Measurements from ENCODE around the gene ALPL. TPM values are rescaled to one million over a fixed set of nuclear protein-coding genes. Genes with fewer than 3 reads are reported as not detected.

The ALPL gene
- total and polyA plus RNA-seq, 10 donors: 19.5 to 222 (median 58.1) TPM

DNA sequence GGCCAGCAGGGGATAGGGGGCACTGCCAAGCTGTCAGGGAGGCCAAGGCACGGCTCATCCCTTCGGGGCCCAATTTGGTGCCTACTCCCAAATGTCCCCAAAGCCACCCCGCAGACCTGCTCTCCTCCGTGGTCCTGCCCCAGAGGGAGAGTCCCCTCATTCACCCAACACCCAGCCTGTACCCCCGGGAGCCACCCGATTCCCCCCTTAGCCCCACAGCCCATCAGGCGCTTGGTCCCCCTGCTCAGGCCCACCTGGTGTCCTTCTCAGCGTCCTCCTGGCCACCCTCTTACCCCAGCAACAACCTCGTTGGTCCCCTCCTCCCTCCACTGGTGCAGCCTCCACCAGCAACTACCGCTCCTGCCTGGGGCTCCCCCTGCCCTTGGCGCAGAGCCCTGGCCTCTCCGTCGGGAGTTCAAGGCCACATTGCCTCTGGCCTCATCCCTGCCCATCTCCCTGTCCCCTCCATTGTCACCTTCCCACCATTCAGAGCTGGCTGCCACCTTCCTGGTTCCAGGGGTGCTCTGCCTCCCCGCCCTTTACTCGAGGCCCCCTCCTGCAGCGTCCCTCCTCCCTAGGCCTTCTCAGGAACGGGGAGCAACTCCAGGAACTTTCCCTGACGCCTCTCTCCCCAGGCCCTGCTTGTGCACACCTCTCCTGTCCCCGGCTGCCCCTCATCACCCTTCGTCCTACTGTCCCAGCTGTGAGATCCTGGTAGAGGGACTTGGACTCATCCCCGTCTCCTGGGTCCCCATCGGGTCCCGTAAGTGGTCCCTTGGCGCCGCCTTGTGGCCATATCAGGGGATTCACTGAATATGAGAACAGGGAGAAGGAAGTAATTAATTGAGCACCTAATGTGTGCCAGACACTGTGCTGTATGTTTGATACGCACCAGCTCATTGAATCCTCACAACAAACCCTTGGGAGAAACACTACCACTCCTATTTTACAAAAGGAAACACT lies 86.0 kb downstream of the ALPL start:
- H3K4me3 ChIP-seq: no peak overlapping the region
- peak; percentile 93 for DNase-seq
- 58 to 64% (median 60%) methylated on average over 26 of the region's 26 CpGs for WGBS, 5 donors
- peaks cover 0 to 26% (median 6%) of the 10 kb centered on the region in 6 donors for H3K4me1 ChIP-seq
- H3K27ac ChIP-seq: no peak overlapping the region
- H3K36me3 ChIP-seq: no peaks in the 10 kb centered on the region
- TF ChIP-seq CTCF (IDR thresholded peaks at IDR 0.05 in 8 of 11, conservative IDR thresholded peaks at IDR 0.05 in 3 of 11) (peak in 10 of 11 experiments; percentile 37 to 80 (median 64)), POLR2A (IDR thresholded peaks at IDR 0.05) (no peak), POLR2AphosphoS5 (IDR thresholded peaks at IDR 0.05) (peak in 1 of 3 donors; percentile 30)
- no peaks in the 10 kb centered on the region for H3K9me3 ChIP-seq
- H3K27me3 ChIP-seq (replicated peaks in 1 of 7): peaks cover 0 to 90% (median 8%) of the 10 kb centered on the region in 7 donors
- intact Hi-C loops (cut with DNase I; ENCODE audit: low total_unique reads): no loop called here

DNA sequence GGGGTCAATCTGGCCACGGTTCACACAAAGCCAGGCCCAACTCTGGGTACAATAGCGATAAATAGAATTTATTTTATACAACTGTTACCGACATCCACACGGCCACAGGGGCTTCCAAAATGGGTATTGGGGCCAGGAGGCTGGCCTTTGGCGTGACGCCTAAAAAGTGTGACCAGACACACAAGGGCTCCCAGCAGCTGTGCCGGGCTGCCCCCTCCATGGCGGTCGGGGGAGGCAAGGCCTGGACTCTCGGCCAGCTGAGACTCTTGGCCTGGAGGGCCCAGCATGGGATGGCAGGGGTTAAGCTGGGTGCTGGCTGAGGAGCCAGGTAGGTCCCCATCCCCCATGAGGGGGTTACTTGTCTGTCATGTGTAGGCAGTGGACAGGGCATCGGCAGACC lies 87.0 kb downstream of the ALPL start:
- WGBS, 5 donors: 80 to 84% (median 81%) methylated on average over 9 to 11 of the region's 11 CpGs
- Histone ChIP-seq H3K9me3 (no peaks in the 10 kb centered on the region), H3K4me1 (peaks cover 0 to 16% (median 3%) of the 10 kb centered on the region in 6 donors), H3K36me3 (no peaks in the 10 kb centered on the region), H3K4me3 (no peak overlapping the region), H3K27me3 (replicated peaks in 1 of 7) (peaks cover 0 to 87% (median 8%) of the 10 kb centered on the region in 7 donors), H3K27ac (no peak overlapping the region)
- TF ChIP-seq CTCF (IDR thresholded peaks at IDR 0.05 in 8 of 11, conservative IDR thresholded peaks at IDR 0.05 in 3 of 11) (no peak), POLR2AphosphoS5 (IDR thresholded peaks at IDR 0.05) (peak in 1 of 3 donors; percentile 14), POLR2A (IDR thresholded peaks at IDR 0.05) (no peak)
- no peak for DNase-seq
- intact Hi-C loops (cut with DNase I; ENCODE audit: low total_unique reads): no loop called here

DNA sequence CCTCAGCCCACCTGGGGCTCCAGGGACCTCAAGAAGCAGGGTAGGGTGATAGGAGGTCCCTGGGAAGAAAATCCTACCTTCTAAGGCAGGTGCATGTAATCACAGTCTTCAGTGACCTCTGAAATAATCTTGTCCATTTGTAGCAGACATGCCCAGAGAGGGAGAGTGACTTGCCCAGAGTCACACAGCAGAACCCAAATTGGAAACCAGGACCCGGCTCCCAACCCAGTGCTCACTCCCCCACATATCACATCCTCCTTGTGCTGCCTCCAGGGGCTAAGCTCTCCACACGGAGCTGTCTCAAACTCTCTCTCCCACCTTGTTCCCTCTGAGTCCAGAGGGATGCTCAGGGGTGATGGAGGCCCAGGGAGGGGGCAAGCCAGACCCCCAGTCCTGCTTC lies 87.4 kb downstream of the ALPL start:
- Histone ChIP-seq H3K36me3 (no peaks in the 10 kb centered on the region), H3K9me3 (no peaks in the 10 kb centered on the region), H3K4me1 (peaks cover 0 to 12% (median 3%) of the 10 kb centered on the region in 6 donors), H3K4me3 (no peak overlapping the region), H3K27me3 (replicated peaks in 1 of 7) (peaks cover 0 to 87% (median 8%) of the 10 kb centered on the region in 7 donors), H3K27ac (no peak overlapping the region)
- 73 to 90% (median 84%) methylated on average over 2 of the region's 2 CpGs for WGBS, 5 donors
- intact Hi-C loops (cut with DNase I; ENCODE audit: low total_unique reads): no loop called here
- DNase-seq: no peak
- TF ChIP-seq POLR2A (IDR thresholded peaks at IDR 0.05) (no peak), POLR2AphosphoS5 (IDR thresholded peaks at IDR 0.05) (no peak), CTCF (IDR thresholded peaks at IDR 0.05 in 8 of 11, conservative IDR thresholded peaks at IDR 0.05 in 3 of 11) (no peak)

DNA sequence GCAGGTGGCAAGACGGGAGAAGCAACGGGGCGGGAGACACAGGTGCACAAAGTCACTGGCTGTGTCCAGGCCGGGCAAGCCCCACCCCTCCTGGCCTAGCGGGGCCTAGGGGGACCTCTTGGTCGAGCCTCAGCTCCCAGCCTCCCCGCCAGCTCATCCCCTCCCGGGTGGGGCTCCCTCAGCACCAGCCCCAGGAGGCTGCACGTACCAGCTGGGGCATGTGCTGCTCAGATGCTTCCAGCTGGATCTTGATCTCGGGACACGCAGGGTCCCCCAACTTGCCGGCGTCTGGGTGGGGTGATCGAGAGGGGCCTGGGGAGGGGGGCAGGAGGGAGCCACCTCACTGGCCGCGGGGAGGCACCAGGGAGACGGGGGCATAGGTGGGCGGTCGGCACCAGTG lies 88.5 kb downstream of the ALPL start:
- no peak for DNase-seq
- no peak overlapping the region for H3K27ac ChIP-seq
- H3K27me3 ChIP-seq (replicated peaks in 1 of 7): peaks cover 0 to 86% (median 8%) of the 10 kb centered on the region in 7 donors
- no peak overlapping the region for H3K4me3 ChIP-seq
- intact Hi-C loops (cut with DNase I; ENCODE audit: low total_unique reads): no loop called here
- H3K4me1 ChIP-seq: peaks cover 0 to 11% (median 3%) of the 10 kb centered on the region in 6 donors
- no peaks in the 10 kb centered on the region for H3K36me3 ChIP-seq
- H3K9me3 ChIP-seq: no peaks in the 10 kb centered on the region
- WGBS, 5 donors: 81 to 88% (median 82%) methylated on average over 16 to 19 of the region's 19 CpGs
- TF ChIP-seq POLR2A (IDR thresholded peaks at IDR 0.05): no peak
- TF ChIP-seq POLR2AphosphoS5 (IDR thresholded peaks at IDR 0.05): no peak
- no peak for TF ChIP-seq CTCF (IDR thresholded peaks at IDR 0.05 in 8 of 11, conservative IDR thresholded peaks at IDR 0.05 in 3 of 11)
